ENCODE data around the gene DSCAML1.

DSCAML1 gene, protein sequence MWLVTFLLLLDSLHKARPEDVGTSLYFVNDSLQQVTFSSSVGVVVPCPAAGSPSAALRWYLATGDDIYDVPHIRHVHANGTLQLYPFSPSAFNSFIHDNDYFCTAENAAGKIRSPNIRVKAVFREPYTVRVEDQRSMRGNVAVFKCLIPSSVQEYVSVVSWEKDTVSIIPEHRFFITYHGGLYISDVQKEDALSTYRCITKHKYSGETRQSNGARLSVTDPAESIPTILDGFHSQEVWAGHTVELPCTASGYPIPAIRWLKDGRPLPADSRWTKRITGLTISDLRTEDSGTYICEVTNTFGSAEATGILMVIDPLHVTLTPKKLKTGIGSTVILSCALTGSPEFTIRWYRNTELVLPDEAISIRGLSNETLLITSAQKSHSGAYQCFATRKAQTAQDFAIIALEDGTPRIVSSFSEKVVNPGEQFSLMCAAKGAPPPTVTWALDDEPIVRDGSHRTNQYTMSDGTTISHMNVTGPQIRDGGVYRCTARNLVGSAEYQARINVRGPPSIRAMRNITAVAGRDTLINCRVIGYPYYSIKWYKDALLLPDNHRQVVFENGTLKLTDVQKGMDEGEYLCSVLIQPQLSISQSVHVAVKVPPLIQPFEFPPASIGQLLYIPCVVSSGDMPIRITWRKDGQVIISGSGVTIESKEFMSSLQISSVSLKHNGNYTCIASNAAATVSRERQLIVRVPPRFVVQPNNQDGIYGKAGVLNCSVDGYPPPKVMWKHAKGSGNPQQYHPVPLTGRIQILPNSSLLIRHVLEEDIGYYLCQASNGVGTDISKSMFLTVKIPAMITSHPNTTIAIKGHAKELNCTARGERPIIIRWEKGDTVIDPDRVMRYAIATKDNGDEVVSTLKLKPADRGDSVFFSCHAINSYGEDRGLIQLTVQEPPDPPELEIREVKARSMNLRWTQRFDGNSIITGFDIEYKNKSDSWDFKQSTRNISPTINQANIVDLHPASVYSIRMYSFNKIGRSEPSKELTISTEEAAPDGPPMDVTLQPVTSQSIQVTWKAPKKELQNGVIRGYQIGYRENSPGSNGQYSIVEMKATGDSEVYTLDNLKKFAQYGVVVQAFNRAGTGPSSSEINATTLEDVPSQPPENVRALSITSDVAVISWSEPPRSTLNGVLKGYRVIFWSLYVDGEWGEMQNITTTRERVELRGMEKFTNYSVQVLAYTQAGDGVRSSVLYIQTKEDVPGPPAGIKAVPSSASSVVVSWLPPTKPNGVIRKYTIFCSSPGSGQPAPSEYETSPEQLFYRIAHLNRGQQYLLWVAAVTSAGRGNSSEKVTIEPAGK (N-terminal part only)

DNA sequence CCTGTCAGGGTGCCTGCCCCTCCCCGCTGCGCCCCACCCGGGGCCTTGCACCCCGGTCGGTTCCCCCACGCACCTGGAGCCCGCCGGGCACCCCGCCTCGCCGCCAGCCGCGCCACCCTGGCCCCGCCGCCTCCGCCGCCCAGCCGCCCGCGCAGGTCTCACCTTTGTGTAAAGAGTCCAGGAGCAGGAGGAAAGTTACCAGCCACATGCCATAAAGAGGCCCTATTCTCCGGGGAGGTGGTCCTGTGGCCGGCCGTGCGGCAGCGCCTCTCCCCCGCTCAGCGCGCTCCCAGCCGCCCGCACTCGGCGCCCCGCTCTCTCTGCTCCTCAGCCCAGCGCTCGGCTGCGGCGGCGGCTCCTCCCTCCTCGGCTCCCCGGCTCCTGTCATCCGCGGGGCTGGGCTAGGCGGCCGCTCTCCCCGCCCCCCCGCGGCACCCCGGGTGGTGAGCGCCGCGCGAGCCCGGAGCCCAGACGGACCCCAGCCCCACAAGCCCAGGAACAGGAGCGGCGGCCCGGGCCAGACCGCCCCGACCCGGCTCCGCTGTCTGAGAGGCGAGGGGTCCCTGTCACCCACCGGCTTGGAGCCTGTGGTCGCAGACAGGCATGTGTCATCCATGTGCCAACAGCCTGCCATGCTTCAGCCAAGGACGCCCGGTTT lies at the start of gene DSCAML1:
DSCAML1 (minus strand) TSS at position 345 of the 658 bp plus-strand sequence; CDS start at position 208, 137 bp downstream.
- DNase-seq (ENCODE audit: low read depth in 2 of 3, low spot score in 1 of 3): no peak

DNA sequence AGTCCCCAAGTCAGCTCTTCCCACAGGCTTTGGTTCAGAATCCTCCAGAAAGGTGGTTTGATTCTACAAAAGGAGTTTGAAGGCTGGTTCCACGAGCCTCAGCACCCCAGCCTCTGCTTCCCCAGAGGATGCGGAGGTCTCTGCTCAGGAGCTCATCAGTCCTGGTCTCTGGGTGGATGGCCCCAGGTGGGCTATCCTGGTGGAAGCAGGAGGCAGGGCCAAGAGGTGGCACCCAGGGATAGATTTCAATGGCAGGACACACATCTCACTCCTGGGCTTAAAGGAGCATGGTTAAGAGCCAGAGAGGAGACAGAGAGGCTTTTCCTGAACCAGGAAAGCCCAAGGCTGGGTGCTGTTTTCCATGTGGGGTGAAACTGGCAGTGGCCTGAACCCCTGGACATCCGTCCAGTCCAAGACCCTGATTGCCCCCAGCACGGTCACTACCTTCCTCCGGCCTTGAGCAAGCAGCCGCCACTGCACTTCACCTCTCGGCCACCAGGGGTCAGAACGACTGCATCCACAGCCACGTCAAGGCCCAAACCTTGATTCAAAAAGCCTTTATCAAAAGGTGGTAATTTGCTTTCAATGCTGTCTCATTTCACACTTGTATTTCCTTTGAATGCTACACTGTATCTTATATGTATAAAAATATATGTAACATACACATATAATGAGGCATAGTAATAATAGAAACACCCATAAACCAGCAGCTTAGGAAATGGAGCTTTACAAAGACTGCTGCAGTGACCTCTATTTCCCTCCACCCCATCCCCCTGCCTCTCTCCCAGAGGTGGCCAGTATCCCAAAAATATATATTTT lies 46.9 kb upstream of the DSCAML1 start:
- peak; percentile 69 to 93 (median 79) for DNase-seq (ENCODE audit: low read depth in 2 of 3, low spot score in 1 of 3)

GRCh38 chr11:117842131-117842941 lies 45.3 kb upstream of the DSCAML1 start:
- DNase-seq (ENCODE audit: low read depth in 2 of 3, low spot score in 1 of 3): no peak

GRCh38 chr11:117841551-117842031 lies 44.6 kb upstream of the DSCAML1 start:
- no peak for DNase-seq (ENCODE audit: low read depth in 2 of 3, low spot score in 1 of 3)

DNA sequence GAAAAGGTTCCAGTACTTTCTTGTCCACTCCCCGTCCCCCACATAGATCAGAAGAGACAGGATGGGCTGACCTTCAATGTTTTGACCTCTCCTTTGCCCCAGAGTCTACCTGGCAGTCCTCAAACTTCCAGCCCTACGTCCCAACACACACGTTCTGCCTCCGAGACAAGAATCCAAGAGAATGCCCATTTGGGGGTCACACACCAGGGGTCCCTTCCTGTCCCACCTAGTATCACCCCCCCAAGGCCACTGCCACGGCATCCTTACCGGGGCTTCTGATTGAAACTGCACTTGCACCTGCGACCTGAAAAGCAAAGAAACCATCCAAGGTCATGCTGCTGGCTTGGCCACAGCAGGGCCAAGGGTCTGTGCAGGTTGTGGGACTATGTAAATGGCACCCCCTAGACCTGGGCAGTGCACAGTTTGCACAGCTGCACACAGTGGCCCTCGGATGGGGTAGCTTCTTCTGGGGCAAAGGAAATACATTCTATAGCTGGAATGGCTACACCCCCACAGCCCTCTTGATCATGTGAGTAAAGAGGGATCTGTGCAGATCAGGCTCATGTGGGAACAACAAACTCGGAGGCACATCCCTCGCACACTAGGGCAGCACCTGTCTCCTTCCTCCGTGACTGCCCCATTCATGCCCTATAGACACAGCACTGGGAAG lies 44.0 kb upstream of the DSCAML1 start:
- DNase-seq (ENCODE audit: low read depth in 2 of 3, low spot score in 1 of 3): no peak

DNA sequence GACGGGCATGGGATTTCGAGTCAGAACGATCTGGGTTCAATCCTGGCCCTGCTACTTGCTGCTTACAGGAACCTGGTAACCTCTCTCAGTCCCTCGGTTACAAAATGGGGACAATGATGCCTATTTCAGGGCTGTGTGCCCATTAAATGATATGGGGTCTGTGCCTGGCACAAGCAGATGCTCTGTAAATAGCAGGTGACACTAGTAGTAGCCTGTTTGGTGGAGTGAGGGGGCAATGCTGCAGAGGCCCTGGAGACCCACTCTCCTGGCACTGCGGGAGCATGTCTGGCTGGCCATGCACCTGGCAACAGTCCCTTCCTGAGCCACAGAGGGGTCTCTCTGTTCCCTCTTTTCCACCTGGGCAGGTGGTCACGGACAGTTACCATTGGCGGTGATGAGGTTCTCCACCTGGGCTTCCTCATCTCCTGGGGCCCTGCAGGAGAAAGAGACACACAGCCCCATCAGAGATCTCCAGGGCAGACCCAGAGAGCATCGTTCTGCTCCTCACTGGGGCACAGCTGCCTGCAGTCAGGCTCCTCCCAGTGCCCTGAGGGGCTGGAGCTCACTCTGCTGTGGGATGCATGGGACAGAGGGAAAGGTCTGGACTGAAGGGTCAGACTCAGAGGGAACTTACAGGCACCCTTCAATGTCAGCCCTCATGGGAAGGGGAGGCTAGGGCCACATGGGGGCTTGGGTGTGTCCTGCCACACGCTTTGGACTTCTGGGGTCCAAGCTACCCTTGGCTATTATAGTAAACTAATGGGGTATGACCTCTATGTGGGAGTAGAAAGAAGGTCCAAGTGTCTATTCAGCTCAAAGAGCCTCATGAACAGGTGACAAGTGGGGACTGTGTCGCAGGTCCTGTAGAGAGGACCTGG lies 43.2 kb upstream of the DSCAML1 start:
- DNase-seq (ENCODE audit: low read depth in 2 of 3, low spot score in 1 of 3): no peak

DNA sequence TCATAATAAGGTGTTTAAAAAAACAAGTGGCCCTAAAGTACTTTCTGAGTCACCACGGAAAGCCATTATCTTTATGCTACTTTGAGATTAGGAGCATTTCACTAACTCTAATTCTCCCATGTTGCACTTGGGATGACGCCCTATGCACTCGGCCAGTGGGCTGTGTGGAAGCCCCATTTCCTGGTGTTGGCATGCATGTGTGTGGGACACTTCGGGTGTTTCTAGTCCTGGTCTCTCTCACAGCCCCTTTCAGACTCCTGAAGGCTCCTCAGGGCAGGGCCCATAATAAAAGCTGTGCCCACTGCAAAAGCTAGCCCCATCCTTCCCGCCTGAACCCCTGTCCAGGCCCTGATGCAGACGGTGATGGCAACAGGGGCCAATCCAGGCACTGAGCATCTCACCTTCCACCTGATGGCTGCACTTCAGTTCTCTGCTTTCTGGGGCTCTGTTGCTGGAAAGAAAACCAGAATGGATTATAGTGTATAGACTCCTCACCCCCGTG lies 42.4 kb upstream of the DSCAML1 start:
- no peak for DNase-seq (ENCODE audit: low read depth in 2 of 3, low spot score in 1 of 3)

DNA sequence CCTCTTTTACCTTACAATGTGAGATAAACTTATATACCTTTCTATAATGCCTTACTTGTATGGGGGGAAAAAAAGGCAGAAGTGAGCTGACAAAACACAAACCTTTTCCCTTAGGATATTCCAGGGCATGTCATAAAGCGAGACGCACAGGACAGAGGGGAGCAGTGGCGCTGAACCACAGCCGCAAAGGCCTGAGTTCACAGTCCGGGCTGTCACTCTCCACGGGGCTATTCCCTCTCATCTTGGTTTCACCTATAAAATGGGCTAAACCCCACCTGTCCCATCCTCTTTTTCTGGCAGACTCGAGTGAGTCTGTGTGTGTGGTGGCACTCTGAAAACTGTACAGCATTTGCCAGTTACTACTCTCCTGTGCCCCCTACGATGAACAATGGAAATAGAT lies 41.9 kb upstream of the DSCAML1 start:
- DNase-seq (ENCODE audit: low read depth in 2 of 3, low spot score in 1 of 3): no peak

- no peak for DNase-seq (ENCODE audit: low read depth in 2 of 3, low spot score in 1 of 3)
Observed at GRCh38 chr11:117837791-117838190, 40.8 kb upstream of the DSCAML1 start.

- no peak for DNase-seq (ENCODE audit: low read depth in 2 of 3, low spot score in 1 of 3)
Observed at GRCh38 chr11:117837070-117837776, 40.2 kb upstream of the DSCAML1 start.

DNA sequence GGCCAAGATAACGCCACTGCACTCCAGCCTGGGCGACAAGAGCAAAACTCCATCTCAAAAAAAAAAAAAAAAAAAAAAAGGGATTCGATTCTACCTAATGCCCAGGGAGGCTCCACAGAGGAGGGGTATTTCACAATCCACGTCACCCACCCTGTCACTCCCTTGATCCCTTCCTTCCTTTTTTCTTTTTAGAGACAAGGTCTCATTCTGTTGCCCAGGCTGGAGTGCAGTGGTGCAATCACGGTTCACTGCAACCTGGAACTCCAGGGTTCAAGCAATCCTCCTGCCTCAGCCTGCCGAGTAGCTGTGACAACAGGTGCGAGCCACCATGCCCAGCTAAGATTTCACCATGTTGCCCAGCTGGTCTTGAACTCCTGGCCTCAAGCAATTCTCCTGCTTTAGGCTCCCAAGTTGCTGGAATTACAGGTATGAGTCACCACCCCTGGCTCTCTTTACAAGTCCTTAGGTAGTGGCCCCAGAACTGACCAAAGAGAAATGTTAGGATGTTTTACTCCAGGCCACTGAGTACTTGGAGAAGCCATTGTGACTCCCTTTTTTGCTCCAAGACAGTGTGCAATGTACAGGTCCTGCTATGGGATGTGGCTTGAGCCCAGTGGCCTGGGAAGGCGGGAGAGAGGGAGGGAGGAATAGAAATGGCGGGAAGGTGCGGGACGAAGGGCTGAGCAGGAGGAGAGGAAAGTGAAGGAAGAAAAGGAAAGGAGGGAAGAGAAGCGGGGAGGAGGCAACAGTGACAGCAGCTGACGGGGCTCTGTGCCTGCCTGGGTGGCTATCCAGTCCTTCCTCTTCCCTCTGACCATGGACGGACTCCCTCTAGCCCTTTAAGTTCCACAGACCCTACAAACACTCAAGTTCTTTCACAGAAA lies 39.3 kb upstream of the DSCAML1 start:
- no peak for DNase-seq (ENCODE audit: low read depth in 2 of 3, low spot score in 1 of 3)

DNA sequence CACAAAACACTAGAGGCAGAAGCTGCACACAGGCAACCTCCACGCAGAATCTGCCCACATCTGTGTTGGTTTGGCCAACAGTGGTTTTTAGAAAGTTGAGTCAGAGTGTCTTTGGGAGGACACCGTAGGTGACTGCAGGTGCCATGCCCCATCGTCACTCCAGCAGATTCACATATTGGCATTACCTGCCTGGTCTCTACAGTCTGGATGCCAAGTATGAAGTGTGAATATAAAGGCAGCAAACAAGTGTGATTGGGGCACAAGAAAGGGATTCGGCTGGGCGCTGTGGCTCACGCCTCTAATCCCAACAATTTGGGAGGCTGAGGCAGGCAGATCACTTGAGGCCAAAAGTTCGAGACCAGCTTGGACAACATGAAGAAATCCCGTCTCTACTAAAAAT lies 38.6 kb upstream of the DSCAML1 start:
- DNase-seq (ENCODE audit: low read depth in 2 of 3, low spot score in 1 of 3): no peak

- no peak for DNase-seq (ENCODE audit: low read depth in 2 of 3, low spot score in 1 of 3)
Observed at GRCh38 chr11:117834838-117835443, 37.9 kb upstream of the DSCAML1 start.

GRCh38 chr11:117834068-117834810 lies 37.2 kb upstream of the DSCAML1 start:
- no peak for DNase-seq (ENCODE audit: low read depth in 2 of 3, low spot score in 1 of 3)
